ENCODE data around the gene GPR87. TPM values are rescaled to one million over a fixed set of nuclear protein-coding genes. Genes with fewer than 3 reads are reported as not detected.

Gene GPR87
- total and polyA plus RNA-seq, 9 of the 15 experiments (the other 6 are each of a cell fraction or from before 2014, with no cell fraction given) = not detected

DNA sequence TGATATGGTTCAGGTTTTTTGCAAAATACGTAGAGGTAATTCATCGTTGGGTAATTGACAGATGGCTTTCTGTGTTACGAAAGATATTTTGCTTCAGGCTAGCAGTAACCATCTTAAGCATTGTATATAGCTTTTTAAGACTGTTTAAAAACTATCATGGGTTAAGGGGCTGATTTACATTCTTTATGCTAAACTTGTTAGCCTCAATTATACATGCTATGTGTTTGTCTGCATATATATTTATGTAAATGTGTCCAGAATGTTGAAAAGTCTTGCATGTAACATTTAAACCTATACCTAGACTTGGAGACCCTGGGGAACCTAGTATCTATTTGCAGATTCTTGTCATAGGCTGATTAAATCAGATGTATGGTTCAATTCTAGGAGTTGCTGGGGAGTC lies 27.2 kb downstream of the GPR87 start:
- intact Hi-C loops (cut with micrococcal nuclease) = no loop called here
- Histone ChIP-seq H3K4me1 (replicated peaks in 1 of 2; ENCODE audit: control insufficient read depth in 2 of 2, insufficient read depth in 2 of 2, low read length in 2 of 2) (no peaks in the 10 kb centered on the region; a peak in 1 of 5 replicates), H3K9me1 (ENCODE audit: control insufficient read depth, insufficient read depth, low read length) (no peaks in the 10 kb centered on the region), H4K20me1 (replicated peaks; ENCODE audit: control insufficient read depth, insufficient read depth, low read length) (no peaks in the 10 kb centered on the region), H3K27ac (ENCODE audit: extremely low read depth, low read depth, low read length) (no peak overlapping the region), H3K9me3 (replicated peaks; ENCODE audit: control insufficient read depth, insufficient read depth, low read depth, low read length) (no peaks in the 10 kb centered on the region), H3K27me3 (ENCODE audit: control insufficient read depth in 2 of 2, insufficient read depth in 2 of 2, low read length in 2 of 2) (peaks cover 7 to 12% of the 10 kb centered on the region in 2 experiments; a peak in 2 of 5 replicates), H3K9ac (ENCODE audit: insufficient read depth in 1 of 2, low read depth in 2 of 2, low read length in 2 of 2) (no peak overlapping the region), H3K4me2 (ENCODE audit: insufficient read depth, low read length) (no peak overlapping the region), H3K36me3 (ENCODE audit: control insufficient read depth, insufficient read depth, low read length) (no peaks in the 10 kb centered on the region), H3K4me3 (no peak overlapping the region), H2AFZ (ENCODE audit: low read depth, low read length) (no peak overlapping the region), H3K79me2 (ENCODE audit: control insufficient read depth, insufficient read depth, low read length) (no peaks in the 10 kb centered on the region)
- in situ Hi-C loops (cut with MboI) = loop anchor here (10.0 kb wide), 1 partner anchor 125 kb away; no protein-coding TSS in a partner anchor
- ChIA-PET POLR2A (no interaction called here), CTCF (ENCODE audit: low intra/inter-chr PET ratio) (no interaction called here)
- FAIRE-seq (no peak), ATAC-seq (no peak), DNase-seq (ENCODE audit: extremely low read depth in 1 of 4, low spot score in 3 of 4) (no peak)
- 0% methylated on average over 3 of the region's 3 CpGs for WGBS (ENCODE audit: insufficient coverage, low coverage, missing lambda C conversion rate)
- TF ChIP-seq ZC3H4 (CRISPR knock-in tag; IDR thresholded peaks at IDR 0.05; ENCODE audit: borderline replicate concordance) (no peak), MAFK (IDR thresholded peaks at IDR 0.05; ENCODE audit: low read length) (no peak), ZNF717 (CRISPR knock-in tag; IDR thresholded peaks at IDR 0.05) (no peak), MEF2A (IDR thresholded peaks at IDR 0.05; ENCODE audit: control insufficient read depth, low read depth, low read length) (no peak), ETS2 (tag; IDR thresholded peaks at IDR 0.05; ENCODE audit: borderline replicate concordance, poor library complexity, severe bottlenecking) (no peak), ZNF146 (CRISPR knock-in tag; IDR thresholded peaks at IDR 0.05; ENCODE audit: unreplicated experiment) (no peak), SREBF1 (IDR thresholded peaks at IDR 0.05; ENCODE audit: borderline replicate concordance, low read depth, low read length) (no peak), ZNF79 (CRISPR knock-in tag; IDR thresholded peaks at IDR 0.05; ENCODE audit: low read depth) (no peak), ZNF431 (CRISPR knock-in tag; IDR thresholded peaks at IDR 0.05) (no peak), ZNF551 (CRISPR knock-in tag; IDR thresholded peaks at IDR 0.05) (no peak), FOXM1 (IDR thresholded peaks at IDR 0.05; ENCODE audit: low read depth) (no peak), FOXM1 (CRISPR knock-in tag; IDR thresholded peaks at IDR 0.05; ENCODE audit: low read depth) (no peak), CREM (IDR thresholded peaks at IDR 0.05; ENCODE audit: low read depth) (no peak)
- TF ChIP-seq, protein P1, sequence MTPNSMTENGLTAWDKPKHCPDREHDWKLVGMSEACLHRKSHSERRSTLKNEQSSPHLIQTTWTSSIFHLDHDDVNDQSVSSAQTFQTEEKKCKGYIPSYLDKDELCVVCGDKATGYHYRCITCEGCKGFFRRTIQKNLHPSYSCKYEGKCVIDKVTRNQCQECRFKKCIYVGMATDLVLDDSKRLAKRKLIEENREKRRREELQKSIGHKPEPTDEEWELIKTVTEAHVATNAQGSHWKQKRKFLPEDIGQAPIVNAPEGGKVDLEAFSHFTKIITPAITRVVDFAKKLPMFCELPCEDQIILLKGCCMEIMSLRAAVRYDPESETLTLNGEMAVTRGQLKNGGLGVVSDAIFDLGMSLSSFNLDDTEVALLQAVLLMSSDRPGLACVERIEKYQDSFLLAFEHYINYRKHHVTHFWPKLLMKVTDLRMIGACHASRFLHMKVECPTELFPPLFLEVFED (CRISPR knock-in tag; conservative IDR thresholded peaks at IDR 0.05) = no peak
- TF ChIP-seq, protein P2, sequence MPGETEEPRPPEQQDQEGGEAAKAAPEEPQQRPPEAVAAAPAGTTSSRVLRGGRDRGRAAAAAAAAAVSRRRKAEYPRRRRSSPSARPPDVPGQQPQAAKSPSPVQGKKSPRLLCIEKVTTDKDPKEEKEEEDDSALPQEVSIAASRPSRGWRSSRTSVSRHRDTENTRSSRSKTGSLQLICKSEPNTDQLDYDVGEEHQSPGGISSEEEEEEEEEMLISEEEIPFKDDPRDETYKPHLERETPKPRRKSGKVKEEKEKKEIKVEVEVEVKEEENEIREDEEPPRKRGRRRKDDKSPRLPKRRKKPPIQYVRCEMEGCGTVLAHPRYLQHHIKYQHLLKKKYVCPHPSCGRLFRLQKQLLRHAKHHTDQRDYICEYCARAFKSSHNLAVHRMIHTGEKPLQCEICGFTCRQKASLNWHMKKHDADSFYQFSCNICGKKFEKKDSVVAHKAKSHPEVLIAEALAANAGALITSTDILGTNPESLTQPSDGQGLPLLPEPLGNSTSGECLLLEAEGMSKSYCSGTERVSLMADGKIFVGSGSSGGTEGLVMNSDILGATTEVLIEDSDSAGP (CRISPR knock-in tag; IDR thresholded peaks at IDR 0.05) = no peak
- TF ChIP-seq, protein P3, sequence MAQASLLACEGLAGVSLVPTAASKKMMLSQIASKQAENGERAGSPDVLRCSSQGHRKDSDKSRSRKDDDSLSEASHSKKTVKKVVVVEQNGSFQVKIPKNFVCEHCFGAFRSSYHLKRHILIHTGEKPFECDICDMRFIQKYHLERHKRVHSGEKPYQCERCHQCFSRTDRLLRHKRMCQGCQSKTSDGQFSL (CRISPR knock-in tag; IDR thresholded peaks at IDR 0.05) = no peak
- TF ChIP-seq, protein P3 (tag; IDR thresholded peaks at IDR 0.05) = no peak
- TF ChIP-seq, protein P4, sequence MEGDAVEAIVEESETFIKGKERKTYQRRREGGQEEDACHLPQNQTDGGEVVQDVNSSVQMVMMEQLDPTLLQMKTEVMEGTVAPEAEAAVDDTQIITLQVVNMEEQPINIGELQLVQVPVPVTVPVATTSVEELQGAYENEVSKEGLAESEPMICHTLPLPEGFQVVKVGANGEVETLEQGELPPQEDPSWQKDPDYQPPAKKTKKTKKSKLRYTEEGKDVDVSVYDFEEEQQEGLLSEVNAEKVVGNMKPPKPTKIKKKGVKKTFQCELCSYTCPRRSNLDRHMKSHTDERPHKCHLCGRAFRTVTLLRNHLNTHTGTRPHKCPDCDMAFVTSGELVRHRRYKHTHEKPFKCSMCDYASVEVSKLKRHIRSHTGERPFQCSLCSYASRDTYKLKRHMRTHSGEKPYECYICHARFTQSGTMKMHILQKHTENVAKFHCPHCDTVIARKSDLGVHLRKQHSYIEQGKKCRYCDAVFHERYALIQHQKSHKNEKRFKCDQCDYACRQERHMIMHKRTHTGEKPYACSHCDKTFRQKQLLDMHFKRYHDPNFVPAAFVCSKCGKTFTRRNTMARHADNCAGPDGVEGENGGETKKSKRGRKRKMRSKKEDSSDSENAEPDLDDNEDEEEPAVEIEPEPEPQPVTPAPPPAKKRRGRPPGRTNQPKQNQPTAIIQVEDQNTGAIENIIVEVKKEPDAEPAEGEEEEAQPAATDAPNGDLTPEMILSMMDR (IDR thresholded peaks at IDR 0.05 in 2 of 3, conservative IDR thresholded peaks at IDR 0.05 in 1 of 3; ENCODE audit: insufficient read depth in 2 of 3, low read depth in 1 of 3, low read length in 3 of 3) = no peak
- no TSS peak for BruUV-seq (replicated peaks)

All from K562 (cell line).